GM21529 (cell line): ENCODE results near the gene RAB11FIP4.

ENCODE experiments used
- ATAC-seq: cut with Tn5 transposase; IDR thresholded peaks from one replicate; pipeline ENCODE4 v1.9.1; 2021; ENCODE audit not compliant: unreplicated experiment

Gene RAB11FIP4

DNA sequence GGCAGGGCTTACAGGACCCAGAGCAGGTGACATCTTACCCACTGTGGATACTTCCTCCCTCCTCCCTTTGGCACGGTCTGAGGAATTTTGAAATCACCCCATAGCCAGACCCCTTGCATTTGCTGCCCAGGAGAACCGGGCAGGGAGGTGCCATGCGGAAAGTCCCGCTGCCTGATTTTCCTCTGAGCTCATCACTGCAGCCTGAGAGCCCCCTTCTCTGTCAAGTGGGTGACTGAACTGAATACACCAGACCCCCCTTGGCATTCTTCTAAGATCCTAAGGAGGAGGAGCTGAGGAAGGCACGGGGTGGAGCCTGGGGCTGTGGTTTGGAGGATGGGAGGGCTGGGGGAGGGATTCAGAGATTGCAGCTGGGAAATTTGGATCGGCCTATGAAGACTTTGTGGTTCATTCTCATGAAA, 173.4 kb downstream of the RAB11FIP4 start:
- ATAC-seq = no peak

DNA sequence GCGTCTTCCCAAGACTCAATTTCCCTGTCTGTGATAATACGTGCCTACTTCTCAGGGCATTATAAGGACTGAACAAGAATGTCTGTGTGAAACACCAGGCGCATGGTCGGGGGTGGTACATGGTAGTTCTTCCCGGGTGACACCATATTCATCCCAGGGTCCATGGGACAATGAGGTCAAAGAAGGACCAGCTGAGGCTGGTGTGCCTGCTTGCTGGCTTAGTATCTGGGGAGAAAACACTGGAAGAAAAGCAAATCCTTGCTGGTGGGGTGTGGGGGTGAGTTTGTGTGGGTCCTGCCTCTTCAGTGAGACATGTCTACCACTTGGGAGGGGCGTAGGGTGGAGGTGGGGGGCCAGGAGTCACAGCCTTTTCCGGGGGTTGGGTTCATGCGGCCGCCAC, 174.2 kb downstream of the RAB11FIP4 start:
- ATAC-seq = no peak

DNA sequence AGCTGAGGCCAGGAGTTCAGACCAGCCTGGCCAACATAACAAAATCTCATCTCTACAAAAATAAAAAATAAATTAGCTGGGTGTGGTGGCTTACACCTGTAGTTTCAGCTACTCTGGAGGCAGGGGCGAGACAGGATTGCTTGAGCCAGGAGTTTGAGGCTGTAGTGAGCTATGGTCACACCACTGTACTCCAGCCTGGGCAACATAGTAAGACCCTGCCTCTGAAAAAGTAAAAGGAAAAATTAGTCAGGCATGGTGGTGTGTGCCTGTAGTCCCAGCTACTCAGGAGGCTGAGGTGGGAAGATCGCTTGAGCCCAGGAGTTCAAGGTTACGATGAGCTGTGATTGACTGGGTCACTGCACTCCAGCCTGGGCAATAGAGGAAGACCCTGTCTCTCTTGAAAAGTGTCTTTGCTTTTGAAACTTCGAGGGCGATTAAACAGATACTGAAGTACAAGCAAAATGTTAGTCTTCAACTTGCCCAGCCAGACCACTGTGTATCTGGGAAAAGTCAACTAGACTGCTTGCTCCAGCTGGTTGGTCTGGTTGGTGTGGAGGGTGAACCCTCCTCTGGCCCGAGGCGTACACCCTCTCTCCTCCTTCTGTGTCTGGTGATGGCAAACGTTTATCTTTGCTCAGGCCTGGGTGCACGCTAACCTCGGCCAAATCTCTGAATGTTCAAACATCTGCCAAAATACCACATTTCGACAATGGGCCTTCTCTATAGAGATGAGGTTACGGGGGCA, 174.9 kb downstream of the RAB11FIP4 start:
- ATAC-seq = no peak

GRCh38 chr17:31566992-31567373, 175.5 kb downstream of the RAB11FIP4 start:
- ATAC-seq = no peak

GRCh38 chr17:31568121-31568520, 176.6 kb downstream of the RAB11FIP4 start:
- no peak for ATAC-seq

DNA sequence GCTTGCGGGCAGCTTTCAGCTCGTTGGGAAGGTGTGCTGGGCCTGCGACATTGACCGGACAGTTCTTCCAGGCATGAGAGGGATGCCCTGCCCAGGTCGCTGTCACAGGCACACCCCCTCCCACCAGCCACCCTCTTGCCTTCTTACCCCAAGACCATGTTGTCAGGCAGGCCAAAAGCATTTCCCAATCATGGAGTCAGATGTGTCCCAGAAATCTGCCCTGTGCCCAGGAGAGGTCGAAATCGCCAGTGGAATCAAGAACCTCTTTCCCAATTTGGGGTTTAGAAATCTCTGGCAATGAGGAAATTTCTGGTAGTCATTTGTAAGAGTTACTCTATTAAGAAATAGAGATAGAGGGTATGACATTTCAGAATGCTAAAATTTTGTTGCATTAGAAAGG, 177.1 kb downstream of the RAB11FIP4 start:
- no peak for ATAC-seq

- ATAC-seq = no peak
Observed at GRCh38 chr17:31570231-31570630, 178.8 kb downstream of the RAB11FIP4 start.

DNA sequence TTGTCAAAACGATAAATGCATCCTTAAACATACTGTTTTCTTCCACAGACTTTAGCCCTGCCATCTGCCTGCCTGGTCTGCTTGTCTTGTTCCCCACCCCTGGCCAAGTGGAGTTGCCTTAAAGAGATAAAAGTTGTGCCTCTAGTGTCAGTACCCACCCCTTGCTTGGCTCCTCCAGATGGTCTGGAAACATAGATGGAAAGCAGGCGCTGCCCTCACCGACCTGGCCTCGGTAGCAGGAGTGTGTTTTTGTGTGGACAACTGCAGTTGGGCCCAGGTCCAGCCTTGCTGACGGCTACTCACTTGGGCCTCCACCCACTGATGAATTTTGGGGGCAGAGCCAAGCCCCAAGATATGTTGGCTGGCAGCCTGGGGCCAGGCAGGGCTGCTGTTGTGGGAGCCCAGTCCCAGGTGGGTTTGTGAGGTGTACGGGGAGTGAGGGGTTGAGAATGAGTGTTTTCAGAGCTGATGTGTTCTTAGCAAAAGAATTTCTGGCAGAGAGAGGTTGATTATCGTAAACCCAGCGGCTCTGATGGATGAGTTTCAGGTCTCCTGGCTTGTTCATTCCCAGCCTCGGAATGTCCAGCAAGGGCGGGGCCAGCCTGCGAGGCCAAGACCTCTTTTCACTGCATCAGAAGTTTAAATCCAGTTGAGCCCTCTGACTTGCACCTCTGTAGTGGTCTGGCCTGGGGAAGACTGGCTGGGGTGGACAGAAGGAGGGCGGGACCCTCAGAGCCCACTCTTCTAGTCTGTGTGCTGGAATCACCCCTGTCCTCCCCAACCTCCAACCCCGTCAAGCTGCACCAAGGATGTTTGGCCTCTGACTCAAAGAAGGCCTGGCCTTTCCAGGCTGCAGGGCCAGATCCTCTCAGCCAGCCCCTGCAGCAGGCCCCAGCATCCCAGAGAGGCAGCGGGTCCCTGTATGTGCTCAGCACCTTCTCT, 179.7 kb downstream of the RAB11FIP4 start:
- ATAC-seq = no peak

DNA sequence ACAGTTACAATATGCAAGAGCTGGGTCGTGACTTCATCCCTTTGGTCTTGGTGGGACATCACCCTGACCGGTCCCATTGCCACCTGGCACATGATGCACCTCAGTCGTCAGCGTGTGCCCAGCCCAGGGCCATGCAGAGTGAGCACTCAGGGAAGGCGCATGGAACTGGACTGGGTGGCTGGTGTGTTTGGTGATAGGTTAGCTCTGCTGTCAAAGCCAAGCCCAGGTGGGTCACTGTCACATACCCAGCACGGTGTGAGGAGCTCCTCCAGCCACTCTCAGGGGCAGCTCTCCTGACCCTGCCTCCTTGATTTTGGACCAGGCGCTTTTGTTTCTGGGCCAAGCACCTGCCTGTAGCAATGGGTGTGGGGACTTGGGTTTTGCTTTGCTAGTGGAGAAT, 180.9 kb downstream of the RAB11FIP4 start:
- ATAC-seq = no peak

GRCh38 chr17:31573047-31573446, 181.6 kb downstream of the RAB11FIP4 start:
- ATAC-seq = no peak

DNA sequence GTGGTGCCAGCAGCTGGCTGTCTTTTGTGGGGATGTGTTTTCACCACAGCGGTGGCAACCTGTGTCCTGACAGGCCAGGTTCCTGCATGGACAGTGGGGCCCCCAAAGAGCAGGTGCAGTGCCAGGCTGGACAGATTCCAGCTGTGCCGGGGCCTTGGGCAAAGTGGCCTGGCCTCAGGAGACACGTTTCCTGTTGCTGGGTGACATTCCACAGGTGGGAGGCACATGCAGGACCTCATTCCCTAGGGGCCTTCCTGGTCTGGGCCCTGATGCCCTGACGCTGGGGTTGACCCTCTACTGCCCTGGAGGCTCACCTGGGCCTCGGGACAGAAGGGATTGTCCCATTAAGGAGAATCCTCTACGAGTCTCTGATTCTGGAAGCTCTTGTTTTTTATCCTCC, 182.4 kb downstream of the RAB11FIP4 start:
- no peak for ATAC-seq

GRCh38 chr17:31574458-31574857, 183.0 kb downstream of the RAB11FIP4 start:
- no peak for ATAC-seq

DNA sequence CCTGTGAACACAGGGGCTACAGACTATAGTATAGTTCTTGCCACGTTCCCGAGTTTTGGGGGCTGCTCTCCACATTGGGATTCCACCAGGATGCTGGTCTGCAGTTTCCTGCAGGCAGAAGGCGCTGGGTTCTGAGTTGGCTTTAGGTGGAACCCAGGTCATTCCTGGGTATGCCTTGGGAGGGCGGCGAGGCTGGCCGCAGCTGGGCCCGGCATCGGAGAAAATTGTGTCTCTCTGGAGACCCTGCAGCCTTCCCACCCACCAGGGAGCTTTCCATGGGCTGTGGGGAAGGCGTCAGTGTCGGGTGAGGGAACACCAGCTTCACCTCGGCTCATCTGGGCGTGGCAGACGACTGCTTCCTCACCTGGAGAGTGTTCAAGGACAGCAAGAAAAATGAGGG, 183.6 kb downstream of the RAB11FIP4 start:
- no peak for ATAC-seq

DNA sequence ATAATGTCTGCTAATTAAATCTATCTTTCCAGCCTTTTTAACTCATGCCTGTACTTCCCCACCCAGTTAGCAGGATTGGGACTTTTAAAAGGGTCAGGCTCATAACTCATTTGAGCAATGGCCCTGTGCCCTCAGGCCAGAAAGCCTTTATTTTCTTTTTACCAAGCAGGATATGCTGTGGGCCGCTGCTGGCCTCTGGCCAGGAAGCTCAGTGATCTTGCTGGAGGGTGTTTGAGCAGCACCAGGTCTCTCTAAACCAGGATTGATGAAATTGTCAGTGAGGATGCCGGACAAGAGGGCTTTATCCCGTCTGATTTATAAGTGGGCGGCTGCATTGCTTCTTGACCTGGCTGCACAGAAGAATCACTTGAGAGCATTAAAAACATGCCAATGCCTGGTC, 187.8 kb downstream of the RAB11FIP4 start:
- no peak for ATAC-seq

DNA sequence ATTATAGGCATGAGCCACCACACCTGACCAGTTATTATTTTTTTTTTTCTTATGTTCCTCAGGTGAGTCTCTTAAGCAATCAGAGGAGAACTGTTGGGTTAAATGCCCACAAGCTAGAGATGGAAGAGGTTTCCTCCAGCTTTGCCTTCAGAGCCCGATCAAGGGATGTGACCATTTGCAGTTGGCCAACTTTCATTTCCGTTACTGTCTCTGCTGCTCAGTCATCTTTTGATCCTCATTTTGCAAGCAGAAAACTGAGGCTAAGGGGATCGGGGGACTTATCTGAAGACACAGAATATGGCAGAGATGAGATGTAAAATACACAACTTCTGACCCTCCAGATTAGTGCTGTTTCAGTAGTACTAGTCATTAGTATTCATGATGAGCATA, 188.8 kb downstream of the RAB11FIP4 start:
- no peak for ATAC-seq

DNA sequence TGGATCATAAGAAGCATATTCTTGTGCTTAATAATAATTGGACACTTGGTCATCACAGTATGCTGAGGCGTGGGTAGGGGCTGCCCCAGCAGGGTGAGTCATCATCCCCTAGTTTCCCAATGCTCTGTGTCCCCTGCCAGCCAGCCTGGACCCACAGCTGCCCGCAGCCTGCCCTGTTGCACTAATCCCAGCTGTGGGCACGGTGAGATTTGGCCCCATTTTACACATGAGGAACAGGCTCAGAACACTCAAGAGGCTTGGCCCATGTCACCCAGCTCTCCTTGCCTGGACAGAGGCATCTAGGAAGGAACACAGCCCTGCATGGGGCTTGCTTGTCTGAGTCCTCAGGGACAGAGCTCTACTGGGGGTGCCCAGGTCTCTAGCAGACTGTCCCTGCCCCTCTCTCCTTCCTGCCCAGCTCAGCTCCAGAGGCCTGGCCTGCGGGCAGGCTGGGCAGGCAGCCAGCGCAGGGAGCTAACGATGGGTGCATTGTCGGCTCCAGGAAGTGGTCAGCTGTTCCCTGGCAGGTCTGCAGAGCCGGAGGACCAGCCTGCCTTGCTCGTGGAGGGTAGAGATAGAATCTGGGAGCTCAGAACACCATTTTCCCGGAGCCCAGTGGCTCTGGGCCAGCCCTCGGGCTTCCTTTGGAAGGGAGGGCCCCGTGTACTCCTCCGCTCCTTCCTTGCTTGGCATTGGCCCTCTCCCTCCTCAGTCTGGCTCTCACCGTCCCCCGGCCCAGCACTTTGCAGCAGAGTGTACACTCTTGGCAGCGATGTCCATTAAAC, 189.4 kb downstream of the RAB11FIP4 start:
- ATAC-seq = no peak

GRCh38 chr17:31581491-31581890, 190.0 kb downstream of the RAB11FIP4 start:
- ATAC-seq = no peak

- ATAC-seq = no peak
Observed at GRCh38 chr17:31582151-31582907, 190.9 kb downstream of the RAB11FIP4 start.

DNA sequence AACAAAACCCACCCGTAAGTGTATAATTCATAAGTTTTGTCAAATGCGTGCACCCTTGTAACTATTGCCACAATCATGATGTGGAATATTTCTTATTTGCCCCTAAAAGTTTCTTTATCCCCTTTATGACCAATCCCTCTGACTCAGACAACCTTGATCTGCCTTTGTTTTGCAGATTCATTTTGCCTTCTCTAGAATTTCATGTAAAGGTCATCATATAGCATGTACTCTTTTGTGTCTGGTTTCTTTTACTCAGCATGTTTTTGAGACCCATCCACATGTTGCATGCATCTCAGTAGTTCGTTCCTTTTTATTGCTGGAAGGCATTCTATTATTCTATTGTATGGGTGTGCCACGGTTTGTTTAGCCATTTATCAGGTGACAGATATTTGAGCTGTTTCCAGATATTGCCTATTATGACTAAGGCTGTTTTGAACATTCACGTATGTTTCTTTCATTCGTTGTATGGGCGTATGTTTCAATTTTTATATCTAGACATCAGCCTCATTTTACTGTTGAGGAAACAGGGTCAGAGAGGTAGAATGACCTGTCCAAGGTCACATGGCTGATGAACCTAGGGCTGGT, 192.4 kb downstream of the RAB11FIP4 start:
- no peak for ATAC-seq
